Measurements from ENCODE around the gene CUL7. TPM values are rescaled to one million over a fixed set of nuclear protein-coding genes. Genes with fewer than 3 reads are reported as not detected.

CUL7 gene
- total and polyA plus RNA-seq, 10 of the 15 experiments (the other 5 are each of a cell fraction or from before 2014, with no cell fraction given), result 0.66 to 18.4 (median 10.9) TPM

GRCh38 chr6:43016176-43016942, 37.3 kb downstream of the CUL7 start:
- peak overlapping the region; percentile 38; the same call in 1 of the 2 replicates for H3K4me2 ChIP-seq (ENCODE audit: control insufficient read depth, insufficient read depth)
- H4K20me1 ChIP-seq (ENCODE audit: control insufficient read depth, insufficient read depth), result no peaks in the 10 kb centered on the region
- no peak overlapping the region for H3K27ac ChIP-seq (ENCODE audit: control insufficient read depth, insufficient read depth)
- H3K9ac ChIP-seq (ENCODE audit: control insufficient read depth, insufficient read depth, low read length), result peak overlapping the region; percentile 2; the same call in 1 of the 2 replicates
- CTCF ChIA-PET, result interaction anchor here (1.3 kb wide), 1 partner anchor 28 kb away, joined by 3 read pairs; no protein-coding TSS in a partner anchor
- intact Hi-C loops (cut with micrococcal nuclease; ENCODE audit: unreplicated experiment), result no loop called here
- TF ChIP-seq FOXM1 (IDR thresholded peaks at IDR 0.05; ENCODE audit: low read depth, low read length), result no peak
- TF ChIP-seq, protein P1, sequence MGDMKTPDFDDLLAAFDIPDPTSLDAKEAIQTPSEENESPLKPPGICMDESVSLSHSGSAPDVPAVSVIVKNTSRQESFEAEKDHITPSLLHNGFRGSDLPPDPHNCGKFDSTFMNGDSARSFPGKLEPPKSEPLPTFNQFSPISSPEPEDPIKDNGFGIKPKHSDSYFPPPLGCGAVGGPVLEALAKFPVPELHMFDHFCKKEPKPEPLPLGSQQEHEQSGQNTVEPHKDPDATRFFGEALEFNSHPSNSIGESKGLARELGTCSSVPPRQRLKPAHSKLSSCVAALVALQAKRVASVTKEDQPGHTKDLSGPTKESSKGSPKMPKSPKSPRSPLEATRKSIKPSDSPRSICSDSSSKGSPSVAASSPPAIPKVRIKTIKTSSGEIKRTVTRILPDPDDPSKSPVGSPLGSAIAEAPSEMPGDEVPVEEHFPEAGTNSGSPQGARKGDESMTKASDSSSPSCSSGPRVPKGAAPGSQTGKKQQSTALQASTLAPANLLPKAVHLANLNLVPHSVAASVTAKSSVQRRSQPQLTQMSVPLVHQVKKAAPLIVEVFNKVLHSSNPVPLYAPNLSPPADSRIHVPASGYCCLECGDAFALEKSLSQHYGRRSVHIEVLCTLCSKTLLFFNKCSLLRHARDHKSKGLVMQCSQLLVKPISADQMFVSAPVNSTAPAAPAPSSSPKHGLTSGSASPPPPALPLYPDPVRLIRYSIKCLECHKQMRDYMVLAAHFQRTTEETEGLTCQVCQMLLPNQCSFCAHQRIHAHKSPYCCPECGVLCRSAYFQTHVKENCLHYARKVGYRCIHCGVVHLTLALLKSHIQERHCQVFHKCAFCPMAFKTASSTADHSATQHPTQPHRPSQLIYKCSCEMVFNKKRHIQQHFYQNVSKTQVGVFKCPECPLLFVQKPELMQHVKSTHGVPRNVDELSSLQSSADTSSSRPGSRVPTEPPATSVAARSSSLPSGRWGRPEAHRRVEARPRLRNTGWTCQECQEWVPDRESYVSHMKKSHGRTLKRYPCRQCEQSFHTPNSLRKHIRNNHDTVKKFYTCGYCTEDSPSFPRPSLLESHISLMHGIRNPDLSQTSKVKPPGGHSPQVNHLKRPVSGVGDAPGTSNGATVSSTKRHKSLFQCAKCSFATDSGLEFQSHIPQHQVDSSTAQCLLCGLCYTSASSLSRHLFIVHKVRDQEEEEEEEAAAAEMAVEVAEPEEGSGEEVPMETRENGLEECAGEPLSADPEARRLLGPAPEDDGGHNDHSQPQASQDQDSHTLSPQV (IDR thresholded peaks at IDR 0.05), result no peak
- TF ChIP-seq BACH1 (IDR thresholded peaks at IDR 0.05; ENCODE audit: borderline replicate concordance), result no peak
- TF ChIP-seq RB1 (IDR thresholded peaks at IDR 0.05; ENCODE audit: borderline replicate concordance), result no peak
- TF ChIP-seq FOS (IDR thresholded peaks at IDR 0.05; ENCODE audit: borderline replicate concordance, extremely low read depth, insufficient read length), result no peak
- TF ChIP-seq EP300 (IDR thresholded peaks at IDR 0.05; ENCODE audit: borderline replicate concordance in 1 of 2, control insufficient read depth in 1 of 2, low read depth in 2 of 2, low read length in 2 of 2), result no peak
- no peak for TF ChIP-seq CHD4 (IDR thresholded peaks at IDR 0.05)
- TF ChIP-seq EZH2 (IDR thresholded peaks at IDR 0.05; ENCODE audit: borderline replicate concordance, control insufficient read depth, low read depth, low read length), result no peak
- TF ChIP-seq NRF1 (conservative IDR thresholded peaks at IDR 0.05; ENCODE audit: low read depth, low read length), result no peak
- TF ChIP-seq JUNB (IDR thresholded peaks at IDR 0.05), result no peak
- no peak for TF ChIP-seq MAX (IDR thresholded peaks at IDR 0.05; ENCODE audit: low read depth, low read length)
- TF ChIP-seq CHD1 (IDR thresholded peaks at IDR 0.05; ENCODE audit: low read depth, low read length), result no peak
- TF ChIP-seq, protein P2, sequence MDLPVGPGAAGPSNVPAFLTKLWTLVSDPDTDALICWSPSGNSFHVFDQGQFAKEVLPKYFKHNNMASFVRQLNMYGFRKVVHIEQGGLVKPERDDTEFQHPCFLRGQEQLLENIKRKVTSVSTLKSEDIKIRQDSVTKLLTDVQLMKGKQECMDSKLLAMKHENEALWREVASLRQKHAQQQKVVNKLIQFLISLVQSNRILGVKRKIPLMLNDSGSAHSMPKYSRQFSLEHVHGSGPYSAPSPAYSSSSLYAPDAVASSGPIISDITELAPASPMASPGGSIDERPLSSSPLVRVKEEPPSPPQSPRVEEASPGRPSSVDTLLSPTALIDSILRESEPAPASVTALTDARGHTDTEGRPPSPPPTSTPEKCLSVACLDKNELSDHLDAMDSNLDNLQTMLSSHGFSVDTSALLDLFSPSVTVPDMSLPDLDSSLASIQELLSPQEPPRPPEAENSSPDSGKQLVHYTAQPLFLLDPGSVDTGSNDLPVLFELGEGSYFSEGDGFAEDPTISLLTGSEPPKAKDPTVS (IDR thresholded peaks at IDR 0.05; ENCODE audit: low read depth, low read length), result no peak
- no peak for TF ChIP-seq SREBF1 (IDR thresholded peaks at IDR 0.05; ENCODE audit: low read length)
- no peak for TF ChIP-seq STAT3 (IDR thresholded peaks at IDR 0.05; ENCODE audit: low read depth, low read length)
- TF ChIP-seq ZBED1 (IDR thresholded peaks at IDR 0.05; ENCODE audit: borderline replicate concordance), result no peak
- H3K4me1 ChIP-seq (ENCODE audit: control insufficient read depth, insufficient read depth, low read length), result peaks cover 15% of the 10 kb centered on the region
- BruUV-seq (replicated peaks), result no TSS peak
- H3K79me2 ChIP-seq (ENCODE audit: control insufficient read depth, insufficient read depth, low read length), result peaks cover 23% of the 10 kb centered on the region
- no peaks in the 10 kb centered on the region for H3K9me3 ChIP-seq (replicated peaks; ENCODE audit: control insufficient read depth, insufficient read depth, low read length)
- FAIRE-seq (no peak), ATAC-seq (no peak), DNase-seq (ENCODE audit: low read depth, low spot score) (no peak)
- no peak overlapping the region for H3K4me3 ChIP-seq
- no peak overlapping the region for H2AFZ ChIP-seq (ENCODE audit: control insufficient read depth, low read depth, low read length)
- 77% methylated on average over 7 of the region's 7 CpGs for WGBS (ENCODE audit: insufficient coverage, insufficient replicate concordance, low lambda C conversion rate, missing lambda C conversion rate)
- in situ Hi-C loops (cut with MboI), result no loop called here
- H3K36me3 ChIP-seq (ENCODE audit: control insufficient read depth in 2 of 2, insufficient read depth in 2 of 2, low read length in 1 of 2), result peaks cover 5 to 8% of the 10 kb centered on the region in 2 experiments; a peak in 3 of 4 replicates
- SMC1A ChIA-PET (ENCODE audit: uncharacterized antibody, unreplicated experiment), result interaction anchor here (0.6 to 2.6 kb wide), 4 partner anchors 28 to 115 kb away, joined by 3 to 10 read pairs (median 3); partner anchors contain the start of genes KLC4 and MRPL2
- RAD21 ChIA-PET (ENCODE audit: unreplicated experiment), result interaction anchor here (1.1 to 2.0 kb wide), 2 partner anchors 32 to 114 kb away, joined by 3 to 9 read pairs; partner anchors contain the start of gene PPP2R5D
- H3K27me3 ChIP-seq (replicated peaks in 1 of 2; ENCODE audit: control insufficient read depth in 2 of 2, insufficient read depth in 2 of 2, low read length in 1 of 2), result no peaks in the 10 kb centered on the region
- POLR2A ChIA-PET, result interaction anchor here (0.6 to 0.9 kb wide), 3 partner anchors 28 to 95 kb away, joined by 3 to 6 read pairs (median 3); no protein-coding TSS in a partner anchor

Measured in GM12878 (cell line).